ENCODE measurements around the gene CAMK1D.
A peak's percentile ranks its signal among the peaks of the same experiment; 100 is the strongest.

CAMK1D gene

DNA sequence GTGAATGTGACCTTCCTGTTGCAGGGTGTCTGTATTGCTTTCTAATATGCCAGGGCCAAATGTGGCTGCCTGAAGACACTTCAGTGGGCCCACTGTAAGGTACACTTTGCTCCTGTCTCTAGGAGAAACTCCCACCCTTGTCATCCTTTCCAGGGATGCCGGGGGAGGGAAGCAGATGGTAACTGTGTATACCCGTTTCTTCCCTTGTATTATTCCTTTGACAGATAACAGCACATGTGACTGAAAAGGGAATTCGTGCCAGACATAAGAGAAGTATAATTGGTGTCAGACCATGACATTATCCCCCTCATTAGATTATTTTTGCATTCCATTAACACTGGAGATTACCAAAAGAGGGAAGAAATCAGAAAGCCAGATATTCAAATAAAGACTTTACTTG is 317.7 kb downstream of the CAMK1D start:
- Histone ChIP-seq H3K27ac (ENCODE audit: extremely low read depth, low read depth, low read length) (no peak overlapping the region), H3K9me3 (ENCODE audit: control insufficient read depth, insufficient read depth, low read depth, low read length) (no peaks in the 10 kb centered on the region), H3K4me1 (ENCODE audit: control insufficient read depth, insufficient read depth, low read length) (no peaks in the 10 kb centered on the region), H3K36me3 (ENCODE audit: control insufficient read depth in 2 of 2, insufficient read depth in 1 of 2, low read length in 2 of 2) (peaks cover 0 to 3% of the 10 kb centered on the region in 2 experiments; a peak in 1 of 3 replicates), H3K4me3 (ENCODE audit: low read depth, low read length) (no peak overlapping the region)
- ChIA-PET POLR2A (interaction anchor here (0.5 kb wide), 1 partner anchor 191 kb away, joined by 3 read pairs; no protein-coding TSS in a partner anchor), CTCF (interaction anchor here (2.6 kb wide), 1 partner anchor 11 kb away, joined by 9 read pairs; no protein-coding TSS in a partner anchor)
- TF ChIP-seq, protein P1, sequence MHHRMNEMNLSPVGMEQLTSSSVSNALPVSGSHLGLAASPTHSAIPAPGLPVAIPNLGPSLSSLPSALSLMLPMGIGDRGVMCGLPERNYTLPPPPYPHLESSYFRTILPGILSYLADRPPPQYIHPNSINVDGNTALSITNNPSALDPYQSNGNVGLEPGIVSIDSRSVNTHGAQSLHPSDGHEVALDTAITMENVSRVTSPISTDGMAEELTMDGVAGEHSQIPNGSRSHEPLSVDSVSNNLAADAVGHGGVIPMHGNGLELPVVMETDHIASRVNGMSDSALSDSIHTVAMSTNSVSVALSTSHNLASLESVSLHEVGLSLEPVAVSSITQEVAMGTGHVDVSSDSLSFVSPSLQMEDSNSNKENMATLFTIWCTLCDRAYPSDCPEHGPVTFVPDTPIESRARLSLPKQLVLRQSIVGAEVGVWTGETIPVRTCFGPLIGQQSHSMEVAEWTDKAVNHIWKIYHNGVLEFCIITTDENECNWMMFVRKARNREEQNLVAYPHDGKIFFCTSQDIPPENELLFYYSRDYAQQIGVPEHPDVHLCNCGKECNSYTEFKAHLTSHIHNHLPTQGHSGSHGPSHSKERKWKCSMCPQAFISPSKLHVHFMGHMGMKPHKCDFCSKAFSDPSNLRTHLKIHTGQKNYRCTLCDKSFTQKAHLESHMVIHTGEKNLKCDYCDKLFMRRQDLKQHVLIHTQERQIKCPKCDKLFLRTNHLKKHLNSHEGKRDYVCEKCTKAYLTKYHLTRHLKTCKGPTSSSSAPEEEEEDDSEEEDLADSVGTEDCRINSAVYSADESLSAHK (tag by site-specific recombination; IDR thresholded peaks at IDR 0.05): no peak
- peak; percentile 79 for TF ChIP-seq ZNF133 (tag by site-specific recombination; IDR thresholded peaks at IDR 0.05)

GRCh38 chr10:12668634-12669033 is 319.3 kb downstream of the CAMK1D start:
- no peaks in the 10 kb centered on the region for H3K9me3 ChIP-seq (ENCODE audit: control insufficient read depth, insufficient read depth, low read depth, low read length)
- CTCF ChIA-PET: interaction anchor here (2.6 kb wide), 1 partner anchor 12 kb away, joined by 9 read pairs; no protein-coding TSS in a partner anchor
- POLR2A ChIA-PET: no interaction called here
- no peak for TF ChIP-seq ZNF155 (tag by site-specific recombination; IDR thresholded peaks at IDR 0.05)
- no peak for TF ChIP-seq ELK4 (IDR thresholded peaks at IDR 0.05; ENCODE audit: borderline replicate concordance, low read depth, low read length)
- TF ChIP-seq SALL2 (tag by site-specific recombination; IDR thresholded peaks at IDR 0.05; ENCODE audit: borderline replicate concordance): no peak
- TF ChIP-seq ZNF148 (tag by site-specific recombination; IDR thresholded peaks at IDR 0.05; ENCODE audit: borderline replicate concordance): no peak
- TF ChIP-seq ZNF292 (tag by site-specific recombination; IDR thresholded peaks at IDR 0.05; ENCODE audit: borderline replicate concordance, low read depth): no peak
- no peak for TF ChIP-seq ZNF174 (tag by site-specific recombination; IDR thresholded peaks at IDR 0.05)
- TF ChIP-seq, protein P2, sequence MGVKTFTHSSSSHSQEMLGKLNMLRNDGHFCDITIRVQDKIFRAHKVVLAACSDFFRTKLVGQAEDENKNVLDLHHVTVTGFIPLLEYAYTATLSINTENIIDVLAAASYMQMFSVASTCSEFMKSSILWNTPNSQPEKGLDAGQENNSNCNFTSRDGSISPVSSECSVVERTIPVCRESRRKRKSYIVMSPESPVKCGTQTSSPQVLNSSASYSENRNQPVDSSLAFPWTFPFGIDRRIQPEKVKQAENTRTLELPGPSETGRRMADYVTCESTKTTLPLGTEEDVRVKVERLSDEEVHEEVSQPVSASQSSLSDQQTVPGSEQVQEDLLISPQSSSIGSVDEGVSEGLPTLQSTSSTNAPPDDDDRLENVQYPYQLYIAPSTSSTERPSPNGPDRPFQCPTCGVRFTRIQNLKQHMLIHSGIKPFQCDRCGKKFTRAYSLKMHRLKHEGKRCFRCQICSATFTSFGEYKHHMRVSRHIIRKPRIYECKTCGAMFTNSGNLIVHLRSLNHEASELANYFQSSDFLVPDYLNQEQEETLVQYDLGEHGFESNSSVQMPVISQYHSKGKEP (tag by site-specific recombination; IDR thresholded peaks at IDR 0.05): no peak
- H3K27ac ChIP-seq (ENCODE audit: extremely low read depth, low read depth, low read length): no peak overlapping the region
- H3K4me1 ChIP-seq (ENCODE audit: control insufficient read depth, insufficient read depth, low read length): no peaks in the 10 kb centered on the region
- no peak overlapping the region for H3K4me3 ChIP-seq (ENCODE audit: low read depth, low read length)
- peaks cover 0 to 3% of the 10 kb centered on the region in 2 experiments; a peak in 1 of 3 replicates for H3K36me3 ChIP-seq (ENCODE audit: control insufficient read depth in 2 of 2, insufficient read depth in 1 of 2, low read length in 2 of 2)

DNA sequence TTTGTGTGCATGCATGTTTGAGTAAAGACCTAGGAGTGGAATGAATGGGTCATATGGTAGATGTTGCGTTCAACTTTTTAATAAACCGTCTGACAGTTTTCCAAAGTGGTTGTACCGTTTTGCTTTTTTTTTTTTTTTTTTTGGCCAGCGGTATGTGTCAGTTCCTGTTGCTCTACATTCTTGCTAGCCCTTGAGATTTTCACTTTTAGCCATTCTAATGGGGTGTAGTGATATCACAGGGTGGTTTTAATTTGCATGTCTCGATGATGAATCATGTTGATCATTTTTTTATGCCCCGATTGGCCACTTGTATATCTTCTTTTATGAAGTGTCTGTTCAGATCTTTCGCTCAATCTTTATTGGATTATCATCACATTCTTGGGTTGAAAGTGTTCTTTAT is 320.7 kb downstream of the CAMK1D start:
- Histone ChIP-seq H3K4me1 (ENCODE audit: control insufficient read depth, insufficient read depth, low read length) (no peaks in the 10 kb centered on the region), H3K9me3 (ENCODE audit: control insufficient read depth, insufficient read depth, low read depth, low read length) (no peaks in the 10 kb centered on the region), H3K4me3 (ENCODE audit: low read depth, low read length) (no peak overlapping the region), H3K36me3 (ENCODE audit: control insufficient read depth in 2 of 2, insufficient read depth in 1 of 2, low read length in 2 of 2) (peaks cover 0 to 3% of the 10 kb centered on the region in 2 experiments; a peak in 1 of 3 replicates), H3K27ac (ENCODE audit: extremely low read depth, low read depth, low read length) (no peak overlapping the region)
- ChIA-PET CTCF (interaction anchor here (0.6 to 0.7 kb wide), 3 partner anchors 11 to 68 kb away, joined by 3 to 7 read pairs (median 3); no protein-coding TSS in a partner anchor), POLR2A (no interaction called here)
- TF ChIP-seq ZNF596 (tag by site-specific recombination; IDR thresholded peaks at IDR 0.05): no peak
- no peak for TF ChIP-seq ZBTB21 (tag by site-specific recombination; IDR thresholded peaks at IDR 0.05)
- no peak for TF ChIP-seq SP2 (tag by site-specific recombination; IDR thresholded peaks at IDR 0.05)
- TF ChIP-seq ZNF169 (tag by site-specific recombination; IDR thresholded peaks at IDR 0.05): no peak
- no peak for TF ChIP-seq ZSCAN5A (tag by site-specific recombination; IDR thresholded peaks at IDR 0.05)
- TF ChIP-seq HIC1 (tag by site-specific recombination; IDR thresholded peaks at IDR 0.05): no peak
- TF ChIP-seq SP3 (tag by site-specific recombination; IDR thresholded peaks at IDR 0.05): no peak

Measured in HEK293 (cell line).